BJ (cell line): ENCODE measurements around the gene PSMC6. TPM values are rescaled to one million over a fixed set of nuclear protein-coding genes. Genes with fewer than 3 reads are reported as not detected.

ENCODE experiments used
- CTCF ChIA-PET: fragments of 350-600 bp; formaldehyde crosslinking; extraction: SDS; loops from one replicate; lab custom pipeline; 2021; ENCODE audit warnings: antibody characterized with exemption, inconsistent platforms; lab: Yijun Ruan, JAX
- POLR2A ChIA-PET: fragments of 300-600 bp; sonication (Branson Sonifier 250); formaldehyde crosslinking; extraction: SDS; loops from one replicate; lab custom pipeline; 2021; ENCODE audit warnings: antibody characterized with exemption; lab: Charles Lee
- DNase-seq: peaks from one replicate; pipeline ENCODE4 v3.0.0-alpha.2; 2011; ENCODE audit warnings: low read depth
- H3K27me3 ChIP-seq: 2 replicates; pipeline ENCODE4 v1.6.0; 2011; ENCODE audit warnings: low read length; ENCODE audit not compliant: control insufficient read depth, insufficient read depth
- H3K36me3 ChIP-seq: 2 replicates; pipeline ENCODE4 v1.5.1; 2011; ENCODE audit warnings: low read length; ENCODE audit not compliant: control insufficient read depth, insufficient read depth
- H3K4me3 ChIP-seq: 2 replicates; pipeline ENCODE4 v1.5.1; 2011; ENCODE audit warnings: low read depth, mild to moderate bottlenecking, control low read depth, low read length
- CTCF ChIP-seq: IDR thresholded peaks from 2 replicates; pipeline ENCODE4 v1.5.1; 2011; ENCODE audit warnings: low read depth, mild to moderate bottlenecking, control low read depth, inconsistent platforms, low read length, moderate library complexity; ENCODE audit not compliant: insufficient read depth
- polyA minus RNA-seq: library from RNA; depleted of rRNA, polyadenylated mRNA; stranded (reverse); fragments of >200 nt; gene quantifications from 2 replicates; pipeline ENCODE4 v1.2.3, GENCODE V29; 2011; rRNA and poly(A)+ RNA removed
- polyA plus RNA-seq: library from polyadenylated mRNA; depleted of rRNA; stranded (reverse); fragments of >200 nt; gene quantifications from 2 replicates; pipeline ENCODE4 v1.2.3, GENCODE V29; 2011; rRNA removed

PSMC6 gene
- polyA plus RNA-seq: 28.5 and 87.8 TPM in 2 replicates
- 22.5 and 27.6 TPM in 2 replicates for polyA minus RNA-seq

GRCh38 chr14:52706724-52707706, at the start of gene PSMC6:
TSS of gene PSMC6 (plus strand) at chr14:52707200. CDS start at chr14:52707220, 20 bp downstream.
- no peaks in the 10 kb centered on the region for H3K36me3 ChIP-seq
- no peak for TF ChIP-seq CTCF
- CTCF ChIA-PET: no interaction called here
- DNase-seq: peak; percentile 47
- POLR2A ChIA-PET: interaction anchor here (0.5 to 0.7 kb wide), 3 partner anchors 25 to 231 kb away, joined by 3 to 20 read pairs (median 3); no protein-coding TSS in a partner anchor
- no peaks in the 10 kb centered on the region for H3K27me3 ChIP-seq
- H3K4me3 ChIP-seq: peak within 1 kb of the TSS; percentile 76

- TF ChIP-seq CTCF: no peak
- no peaks in the 10 kb centered on the region for H3K27me3 ChIP-seq
- CTCF ChIA-PET: no interaction called here
- no peak overlapping the region for H3K4me3 ChIP-seq
- no peak for DNase-seq
- H3K36me3 ChIP-seq: peaks cover 2% of the 10 kb centered on the region
- POLR2A ChIA-PET: no interaction called here
Measured at GRCh38 chr14:52660325-52660724, 46.7 kb upstream of the PSMC6 start.

GRCh38 chr14:52660832-52661231, 46.2 kb upstream of the PSMC6 start:
- TF ChIP-seq CTCF: no peak
- Histone ChIP-seq H3K36me3 (peaks cover 2% of the 10 kb centered on the region), H3K4me3 (no peak overlapping the region), H3K27me3 (no peaks in the 10 kb centered on the region)
- DNase-seq: no peak
- POLR2A ChIA-PET: no interaction called here
- CTCF ChIA-PET: interaction anchor here (1.0 kb wide), 1 partner anchor 18 kb away, joined by 4 read pairs; no protein-coding TSS in a partner anchor

- no peaks in the 10 kb centered on the region for H3K27me3 ChIP-seq
- peaks cover 2% of the 10 kb centered on the region for H3K36me3 ChIP-seq
- TF ChIP-seq CTCF: no peak
- no peak overlapping the region for H3K4me3 ChIP-seq
- no peak for DNase-seq
- POLR2A ChIA-PET: no interaction called here
- CTCF ChIA-PET: interaction anchor here (1.0 kb wide), 1 partner anchor 18 kb away, joined by 4 read pairs; no protein-coding TSS in a partner anchor
Measured at GRCh38 chr14:52661314-52661713, 45.7 kb upstream of the PSMC6 start.

- DNase-seq: no peak
- Histone ChIP-seq H3K27me3 (no peaks in the 10 kb centered on the region), H3K36me3 (no peaks in the 10 kb centered on the region; the same call in 1 of the 2 replicates), H3K4me3 (no peak overlapping the region)
- CTCF ChIA-PET: no interaction called here
- TF ChIP-seq CTCF: no peak
- POLR2A ChIA-PET: no interaction called here
Measured at GRCh38 chr14:52663850-52664249, 43.1 kb upstream of the PSMC6 start.
